Stomach (tissue), 9 donors: ENCODE measurements around the gene RAD54L2. TPM values are rescaled to one million over a fixed set of nuclear protein-coding genes. Genes with fewer than 3 reads are reported as not detected.
"Not testable (repeated sequence)": the region's sequence is repeated elsewhere in the genome, so short reads cannot be mapped to it uniquely, and the experiment has no call there.

Experiments used
- DNase-seq, 2 donors: peaks; one replicate each; pipeline versions ENCODE4 v3.0.0 to v3.0.0-alpha.2; 2013 to 2019
- H3K27ac ChIP-seq, 5 donors: fragments of 200-600 bp in 4 of 5; sonication (generic) in 4 of 5; one replicate each; pipeline ENCODE4 v1.5.1; 2013 to 2019; ENCODE audit warnings: mild to moderate bottlenecking in 1 of 5, moderate library complexity in 1 of 5
- H3K27me3 ChIP-seq, 3 donors: fragments of 200-600 bp; sonication (generic); one replicate each; pipeline ENCODE4 v1.5.1; 2017 to 2019; ENCODE audit warnings: mixed run types in 1 of 3
- H3K36me3 ChIP-seq, 4 donors: fragments of 200-600 bp; sonication (generic); 1 replicate in 3 of 4; 2 replicates in 1 of 4; pipeline ENCODE4 v1.5.1; 2016 to 2019
- H3K4me1 ChIP-seq, 4 donors: fragments of 200-600 bp; sonication (generic); one replicate each; pipeline ENCODE4 v1.5.1; 2016 to 2019
- H3K4me3 ChIP-seq, 4 donors: fragments of 200-600 bp; sonication (generic) in 3 of 4; one replicate each; pipeline ENCODE4 v1.5.1; 2016 to 2019; ENCODE audit warnings: mild to moderate bottlenecking in 1 of 4
- H3K9me3 ChIP-seq, 4 donors: fragments of 200-600 bp; sonication (generic); one replicate each; pipeline ENCODE4 v1.5.1; 2016 to 2019
- EP300 ChIP-seq: sonication (generic); formaldehyde crosslinking; IDR thresholded peaks from one replicate; pipeline ENCODE4 v1.6.1; 2017; ENCODE audit warnings: antibody characterized with exemption
- POLR2A ChIP-seq, 4 donors: fragments of 450-650 bp; IDR thresholded peaks; one replicate each; pipeline ENCODE4 v1.6.1; 2016; ENCODE audit warnings: antibody characterized with exemption in 4 of 4, control low read depth in 2 of 4, mild to moderate bottlenecking in 1 of 4, moderate library complexity in 1 of 4
- POLR2AphosphoS5 ChIP-seq, 3 donors: sonication (generic); formaldehyde crosslinking; IDR thresholded peaks; one replicate each; pipeline ENCODE4 v1.6.1; 2016; ENCODE audit warnings: antibody characterized with exemption in 3 of 3
- WGBS, 5 donors: extraction: QIAGEN DNeasy Blood & Tissue Kit in 3 of 5; methylation state at CpG; one replicate each; pipeline versions ENCODE4 v1.1.5 to v1.1.7; 2013 to 2018; 5-methylcytosine and 5-hydroxymethylcytosine counted together
- intact Hi-C: fragments of 100-400 bp; cut with DNase I; formaldehyde crosslinking; loops from one replicate; pipeline ENCODE4 v1.15.1; 2023; ENCODE audit warnings: low total_unique reads
- polyA plus RNA-seq, 3 donors: library from polyadenylated mRNA; stranded (reverse); fragments of 200-250 nt; gene quantifications; one replicate each; pipeline ENCODE4 v1.2.3, GENCODE V29; 2013
- total RNA-seq, 5 donors: library from RNA; depleted of rRNA; stranded (reverse); fragments of >200 nt; gene quantifications; one replicate each; pipeline versions ENCODE4 v1.1.0 to v1.2.3, GENCODE V29; 2014 to 2016
- TF ChIP-seq, protein P1 (sequence below), 7 experiments: fragments of 450-650 bp in 4 of 7; fragments of 200-600 bp in 3 of 7; sonication (generic) in 3 of 7; IDR thresholded peaks; one replicate each; pipeline ENCODE4 v1.5.1; 2016 to 2019; ENCODE audit warnings: antibody characterized with exemption in 7 of 7, control low read depth in 2 of 7, mild to moderate bottlenecking in 1 of 7
- donor health status: healthy with polysubstance abuse.
- donor health status: Bipolar disorder and iron deficiency.
- donor health status: healthy.

RAD54L2 gene
- total and polyA plus RNA-seq, 8 donors = 1.5 to 46.0 (median 10.7) TPM

DNA sequence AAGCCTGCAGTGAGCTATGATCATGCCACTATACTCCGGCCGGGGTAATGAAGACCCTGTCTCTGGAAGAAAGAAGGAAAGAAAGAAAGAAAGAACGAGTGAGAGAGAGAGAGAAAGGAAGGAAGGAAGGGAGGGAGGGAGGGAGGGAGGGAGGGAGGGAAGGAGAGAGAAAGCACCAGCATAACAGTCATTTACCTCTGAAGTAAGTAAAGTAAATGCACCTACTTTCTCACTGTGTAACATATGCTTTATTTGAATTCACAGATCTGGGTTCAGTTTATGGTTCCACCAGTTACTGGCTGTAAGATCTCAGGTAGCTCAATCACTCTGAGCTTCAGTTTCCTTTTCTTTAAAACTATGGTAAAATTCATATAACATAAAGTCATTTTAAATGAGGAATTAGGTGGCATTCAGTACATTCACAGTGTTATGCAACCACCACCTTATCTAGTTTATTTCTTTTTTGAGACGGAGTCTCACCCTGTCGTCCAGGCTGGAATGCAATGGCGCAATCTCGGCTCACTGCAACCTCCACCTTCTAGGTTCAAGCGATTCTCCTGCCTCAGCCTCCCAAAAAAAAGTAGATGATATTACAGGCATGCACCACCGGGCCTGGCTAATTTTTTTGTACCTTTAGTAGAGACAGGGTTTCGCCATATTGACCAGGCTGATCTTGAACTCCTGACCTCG is 16.1 kb upstream of the RAD54L2 start:
- intact Hi-C loops = no loop called here
- no peak for TF ChIP-seq POLR2AphosphoS5 (IDR thresholded peaks at IDR 0.05)
- TF ChIP-seq, protein P1, sequence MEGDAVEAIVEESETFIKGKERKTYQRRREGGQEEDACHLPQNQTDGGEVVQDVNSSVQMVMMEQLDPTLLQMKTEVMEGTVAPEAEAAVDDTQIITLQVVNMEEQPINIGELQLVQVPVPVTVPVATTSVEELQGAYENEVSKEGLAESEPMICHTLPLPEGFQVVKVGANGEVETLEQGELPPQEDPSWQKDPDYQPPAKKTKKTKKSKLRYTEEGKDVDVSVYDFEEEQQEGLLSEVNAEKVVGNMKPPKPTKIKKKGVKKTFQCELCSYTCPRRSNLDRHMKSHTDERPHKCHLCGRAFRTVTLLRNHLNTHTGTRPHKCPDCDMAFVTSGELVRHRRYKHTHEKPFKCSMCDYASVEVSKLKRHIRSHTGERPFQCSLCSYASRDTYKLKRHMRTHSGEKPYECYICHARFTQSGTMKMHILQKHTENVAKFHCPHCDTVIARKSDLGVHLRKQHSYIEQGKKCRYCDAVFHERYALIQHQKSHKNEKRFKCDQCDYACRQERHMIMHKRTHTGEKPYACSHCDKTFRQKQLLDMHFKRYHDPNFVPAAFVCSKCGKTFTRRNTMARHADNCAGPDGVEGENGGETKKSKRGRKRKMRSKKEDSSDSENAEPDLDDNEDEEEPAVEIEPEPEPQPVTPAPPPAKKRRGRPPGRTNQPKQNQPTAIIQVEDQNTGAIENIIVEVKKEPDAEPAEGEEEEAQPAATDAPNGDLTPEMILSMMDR (IDR thresholded peaks at IDR 0.05) = no peak
- TF ChIP-seq POLR2A (IDR thresholded peaks at IDR 0.05) = no peak
- no peak for TF ChIP-seq EP300
- 67 to 83% (median 72%) methylated on average over 10 to 11 of the region's 11 CpGs for WGBS, 5 donors

DNA sequence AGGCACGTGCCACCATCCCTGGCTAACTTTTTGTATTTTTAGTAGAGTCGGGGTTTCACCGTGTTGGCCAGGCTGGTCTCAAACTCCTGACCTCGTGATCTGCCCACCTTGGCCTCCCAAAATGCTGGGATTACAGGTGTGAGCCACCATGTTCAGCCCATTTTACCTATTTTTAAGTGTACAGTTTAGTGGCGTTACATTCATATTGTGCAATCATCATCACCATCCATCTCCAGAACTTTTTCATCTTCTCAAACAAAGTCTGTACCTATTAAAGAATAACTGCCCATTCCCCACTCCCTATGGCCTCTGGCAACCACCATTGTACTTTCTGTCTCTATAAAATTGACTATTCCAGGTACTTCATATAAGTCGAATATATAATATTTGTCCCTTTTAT is 13.6 kb upstream of the RAD54L2 start:
- WGBS, 5 donors = 85 to 92% (median 88%) methylated on average over 6 of the region's 6 CpGs
- H3K27me3 ChIP-seq, H3K27ac ChIP-seq, H3K4me3 ChIP-seq, intact Hi-C loops, H3K4me1 ChIP-seq, H3K9me3 ChIP-seq, DNase-seq, H3K36me3 ChIP-seq: not testable (repeated sequence)

More for the DNA sequence above, 16.1 kb upstream of the RAD54L2 start:
- H3K4me3 ChIP-seq = no peak overlapping the region
- H3K27me3 ChIP-seq = no peaks in the 10 kb centered on the region
- no peaks in the 10 kb centered on the region for H3K9me3 ChIP-seq
- H3K36me3 ChIP-seq = no peaks in the 10 kb centered on the region
- H3K27ac ChIP-seq = no peak overlapping the region
- H3K4me1 ChIP-seq = no peaks in the 10 kb centered on the region
- DNase-seq = no peak

DNA sequence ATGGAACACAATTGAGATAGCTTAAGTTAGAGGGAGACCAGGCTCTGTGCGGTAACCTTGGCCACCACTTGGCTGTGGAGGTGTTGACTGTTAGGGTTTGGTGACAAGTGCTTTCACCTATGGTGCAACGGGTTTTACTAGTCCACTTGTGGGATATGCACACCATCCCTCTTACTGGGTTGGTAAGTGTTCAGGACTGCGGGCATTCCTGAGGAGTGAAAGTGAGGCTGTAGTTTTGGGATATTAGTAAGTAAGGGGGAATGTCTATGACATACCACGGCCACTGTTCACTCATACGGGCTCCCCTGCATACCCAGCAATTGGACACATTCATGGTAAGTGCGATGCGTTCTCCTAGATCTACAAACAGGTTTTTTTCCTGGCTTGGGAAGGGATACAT is 8.0 kb upstream of the RAD54L2 start:
- intact Hi-C loops = no loop called here
- H3K27ac ChIP-seq = no peak overlapping the region
- no peak for DNase-seq
- TF ChIP-seq POLR2AphosphoS5 (IDR thresholded peaks at IDR 0.05) = no peak
- TF ChIP-seq, protein P1 (IDR thresholded peaks at IDR 0.05) = no peak
- TF ChIP-seq EP300 = no peak
- H3K27me3 ChIP-seq = peaks cover 0 to 8% (median 0%) of the 10 kb centered on the region in 3 donors
- H3K4me1 ChIP-seq = no peaks in the 10 kb centered on the region
- no peak overlapping the region for H3K4me3 ChIP-seq
- H3K36me3 ChIP-seq = no peaks in the 10 kb centered on the region
- 89 to 92% (median 91%) methylated on average over 7 of the region's 7 CpGs for WGBS, 5 donors
- H3K9me3 ChIP-seq = no peaks in the 10 kb centered on the region

DNA sequence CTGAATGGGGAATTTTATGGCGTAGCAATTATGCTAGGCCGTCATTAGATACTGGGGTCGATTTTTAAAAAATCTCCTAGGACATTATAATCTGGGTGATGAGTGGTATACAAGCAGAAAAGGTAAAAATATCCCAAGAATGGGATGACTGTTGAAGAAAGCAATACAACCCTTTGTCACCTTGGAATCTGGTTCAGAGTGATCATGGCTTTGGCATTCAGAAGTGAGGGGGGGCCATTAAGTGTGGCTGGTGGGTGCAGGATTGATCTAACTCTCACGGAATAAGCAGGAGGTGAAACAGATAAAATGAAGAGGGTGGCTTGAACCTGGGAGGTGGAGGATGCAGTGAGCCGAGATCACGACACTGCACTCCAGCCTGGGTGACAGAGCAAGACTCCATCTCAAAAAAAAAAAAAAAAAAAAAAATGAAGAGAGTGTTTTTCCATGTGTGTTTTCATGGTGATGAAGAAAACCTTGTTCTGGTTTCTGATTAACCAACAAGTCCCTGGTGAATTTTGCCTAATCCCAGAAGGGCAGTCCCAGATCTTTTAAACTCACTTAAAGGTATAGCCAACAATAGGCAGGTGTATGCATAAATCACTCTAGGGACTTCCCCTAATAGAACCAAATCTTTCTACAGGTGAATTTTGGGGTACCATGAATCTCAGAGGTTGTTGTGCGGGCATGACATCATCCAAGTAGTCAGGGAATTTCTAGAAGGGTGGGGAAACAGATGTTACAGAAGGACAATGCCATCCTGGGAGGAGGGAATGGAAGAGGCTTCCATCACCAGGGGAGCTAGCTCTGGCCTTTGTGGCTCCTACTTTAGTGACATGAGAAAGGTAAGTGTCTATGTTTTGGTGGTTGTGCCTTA is 3.1 kb upstream of the RAD54L2 start:
- TF ChIP-seq EP300 (no peak), POLR2AphosphoS5 (IDR thresholded peaks at IDR 0.05) (no peak), POLR2A (IDR thresholded peaks at IDR 0.05) (no peak)
- TF ChIP-seq, protein P1 (IDR thresholded peaks at IDR 0.05) = no peak
- no peak for DNase-seq
- Histone ChIP-seq H3K9me3 (no peaks in the 10 kb centered on the region), H3K27ac (no peak overlapping the region), H3K36me3 (no peaks in the 10 kb centered on the region), H3K4me3 (no peak overlapping the region), H3K4me1 (peaks cover 11 to 28% (median 23%) of the 10 kb centered on the region in 4 donors), H3K27me3 (peaks cover 0 to 8% (median 0%) of the 10 kb centered on the region in 3 donors)
- intact Hi-C loops = no loop called here
- WGBS, 5 donors = 74 to 81% (median 79%) methylated on average over 7 of the region's 7 CpGs

DNA sequence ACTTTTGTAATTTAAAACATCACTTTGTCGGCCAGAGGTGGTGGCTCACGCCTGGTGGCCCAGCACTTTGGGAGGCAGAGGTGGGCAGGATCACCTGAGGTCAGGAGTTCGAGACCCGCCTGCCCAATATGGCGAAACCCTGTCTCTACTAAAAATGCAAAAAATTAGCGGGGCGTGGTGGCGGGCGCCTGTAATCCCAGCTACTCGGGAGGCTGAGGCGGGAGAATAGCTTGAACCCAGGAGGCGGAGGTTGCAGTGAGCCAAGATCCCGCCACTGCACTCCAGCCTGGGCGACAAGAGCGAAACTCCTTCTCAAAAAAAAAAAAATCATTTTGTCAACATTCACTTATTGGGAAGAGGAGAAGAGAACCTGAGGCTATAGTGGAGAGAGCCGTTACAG is 888 bp upstream of the RAD54L2 start:
- H3K27me3 ChIP-seq, H3K9me3 ChIP-seq, intact Hi-C loops, DNase-seq: not testable (repeated sequence)
- Histone ChIP-seq H3K27ac (peak overlapping the region in 4 of 5 donors; percentile 87 to 92 (median 90)), H3K4me3 (peak overlapping the region; percentile 85 to 99 (median 89)), H3K4me1 (peaks cover 12 to 34% (median 32%) of the 10 kb centered on the region in 4 donors), H3K36me3 (peaks cover 0 to 12% (median 9%) of the 10 kb centered on the region in 4 donors)
- WGBS, 5 donors = 76 to 81% (median 80%) methylated on average over 16 of the region's 16 CpGs
